Right lobe of liver (tissue), 6 donors: Measurements from ENCODE around the gene ZNF692. TPM values are rescaled to one million over a fixed set of nuclear protein-coding genes. Genes with fewer than 3 reads are reported as not detected.
"Not testable (repeated sequence)": the region's sequence is repeated elsewhere in the genome, so short reads cannot be mapped to it uniquely, and the experiment has no call there.

Experiments
- ATAC-seq, 4 donors: fragments of 200-7000 bp; cut with Tn5 transposase; one replicate each; pipeline ENCODE4 v1.9.1; 2020; ENCODE audit warnings: mild to moderate bottlenecking in 4 of 4, moderate library complexity in 4 of 4
- DNase-seq, 3 donors: peaks; one replicate each; pipeline ENCODE4 v3.0.0-alpha.2; 2020
- H3K27ac ChIP-seq, 3 donors: fragments of 200-600 bp; one replicate each; pipeline ENCODE4 v1.8.0; 2022
- H3K27me3 ChIP-seq, 2 donors: fragments of 200-600 bp; one replicate each; pipeline ENCODE4 v1.8.0; 2022
- H3K36me3 ChIP-seq, 4 donors: fragments of 200-600 bp; sonication (generic) in 1 of 4; one replicate each; pipeline versions ENCODE4 v1.5.1 to v1.8.0; 2017 to 2022; ENCODE audit warnings: control low read depth in 1 of 4
- H3K4me1 ChIP-seq, 4 donors: fragments of 200-600 bp; sonication (generic) in 1 of 4; one replicate each; pipeline versions ENCODE4 v1.5.1 to v1.8.0; 2017 to 2022; ENCODE audit warnings: control low read depth in 1 of 4
- H3K4me3 ChIP-seq, 3 donors: fragments of 200-600 bp; one replicate each; pipeline ENCODE4 v1.8.0; 2022
- H3K9me3 ChIP-seq, 4 donors: fragments of 200-600 bp; sonication (generic) in 1 of 4; one replicate each; pipeline versions ENCODE4 v1.5.1 to v1.8.0; 2017 to 2022; ENCODE audit warnings: control low read depth in 1 of 4
- POLR2A ChIP-seq: fragments of 450-650 bp; IDR thresholded peaks from one replicate; pipeline ENCODE4 v1.6.1; 2017; ENCODE audit warnings: antibody characterized with exemption, mild to moderate bottlenecking
- WGBS: methylation state at CpG from one replicate; pipeline ENCODE4 v1.1.6; 2018; ENCODE audit warnings: low coverage, low lambda C conversion rate; ENCODE audit not compliant: insufficient coverage; ENCODE audit errors: missing lambda C conversion rate; 5-methylcytosine and 5-hydroxymethylcytosine counted together
- intact Hi-C, 2 donors: fragments of 100-400 bp; cut with DNase I; formaldehyde crosslinking; loops; one replicate each; pipeline versions ENCODE4 v1.11.2 to v1.14.1; 2022
- total RNA-seq, 6 experiments: library from RNA; depleted of rRNA in 2 of 6; stranded (reverse); fragments of >200 nt in 2 of 6; fragmentation: NEBNext Ultra II Directional in 3 of 6; extraction: Animal tissue kit (Norgen Biotek cat#: 25700) in 3 of 6; gene quantifications; one replicate each; pipeline versions ENCODE4 v1.1.0 to v1.2.4, GENCODE V29; 2016 to 2023
- TF ChIP-seq, protein P1 (sequence below), 4 donors: fragments of 200-600 bp in 3 of 4; fragments of 450-650 bp in 1 of 4; IDR thresholded peaks; one replicate each; pipeline versions ENCODE4 v1.5.1 to v1.8.0; 2016 to 2022; ENCODE audit warnings: antibody characterized with exemption in 4 of 4, mild to moderate bottlenecking in 2 of 4
- donor health status: DM: no; HTN: yes; CAD: no.
- donor health status: DM: no; HTN: no; CAD: no.
- donor health status: DM: no; HTN: no; CAD: no.
- donor health status: DM: no; HTN: yes; CAD: no.
- donor health status: DM: no; HTN: yes; CAD: no.

Gene ZNF692
- total RNA-seq, 6 experiments from 2014 or later = 12.2 to 18.3 (median 16.7) TPM

DNA sequence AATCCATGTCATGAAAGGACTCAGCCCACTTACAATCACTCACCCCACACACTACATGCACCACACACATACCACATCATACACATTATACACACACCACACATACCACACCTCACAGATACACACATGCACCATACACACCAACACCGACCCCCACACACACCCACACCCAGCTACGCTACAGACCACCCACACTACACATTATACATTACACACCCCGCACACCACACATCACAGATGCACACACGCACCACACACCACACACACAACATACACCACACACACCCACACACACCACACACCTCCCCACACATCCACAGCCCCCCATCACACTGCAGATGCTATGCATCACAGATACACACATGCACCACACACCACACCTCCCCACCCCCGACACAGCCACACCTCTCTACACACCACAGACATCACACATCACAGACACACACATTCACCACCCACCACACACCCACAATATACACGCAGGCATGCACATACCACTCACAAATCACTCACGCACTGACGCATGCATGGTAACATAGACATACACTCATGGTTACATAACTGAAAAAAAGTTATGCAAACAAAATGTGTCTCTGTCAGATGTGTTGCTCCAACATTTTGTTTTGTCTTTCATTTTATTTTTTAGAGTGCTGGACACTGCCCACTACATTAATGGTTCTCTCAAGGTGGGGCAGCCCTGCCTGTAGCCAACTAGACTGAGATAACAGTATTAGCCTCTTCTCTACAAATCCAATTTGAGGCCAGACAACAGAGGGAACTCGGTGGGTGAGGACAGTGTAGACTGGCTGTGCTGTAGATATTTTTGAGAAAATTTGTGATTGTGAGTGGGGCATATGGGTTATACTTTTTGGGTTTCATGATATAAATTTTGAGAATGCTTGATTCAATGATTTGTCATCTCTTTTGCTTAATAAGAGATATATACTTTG is 31.9 kb upstream of the ZNF692 start:
- Histone ChIP-seq H3K36me3 (no peaks in the 10 kb centered on the region), H3K4me3 (no peak overlapping the region), H3K4me1 (no peaks in the 10 kb centered on the region), H3K27me3 (no peaks in the 10 kb centered on the region), H3K9me3 (no peaks in the 10 kb centered on the region), H3K27ac (no peak overlapping the region)
- TF ChIP-seq POLR2A = no peak
- TF ChIP-seq, protein P1, sequence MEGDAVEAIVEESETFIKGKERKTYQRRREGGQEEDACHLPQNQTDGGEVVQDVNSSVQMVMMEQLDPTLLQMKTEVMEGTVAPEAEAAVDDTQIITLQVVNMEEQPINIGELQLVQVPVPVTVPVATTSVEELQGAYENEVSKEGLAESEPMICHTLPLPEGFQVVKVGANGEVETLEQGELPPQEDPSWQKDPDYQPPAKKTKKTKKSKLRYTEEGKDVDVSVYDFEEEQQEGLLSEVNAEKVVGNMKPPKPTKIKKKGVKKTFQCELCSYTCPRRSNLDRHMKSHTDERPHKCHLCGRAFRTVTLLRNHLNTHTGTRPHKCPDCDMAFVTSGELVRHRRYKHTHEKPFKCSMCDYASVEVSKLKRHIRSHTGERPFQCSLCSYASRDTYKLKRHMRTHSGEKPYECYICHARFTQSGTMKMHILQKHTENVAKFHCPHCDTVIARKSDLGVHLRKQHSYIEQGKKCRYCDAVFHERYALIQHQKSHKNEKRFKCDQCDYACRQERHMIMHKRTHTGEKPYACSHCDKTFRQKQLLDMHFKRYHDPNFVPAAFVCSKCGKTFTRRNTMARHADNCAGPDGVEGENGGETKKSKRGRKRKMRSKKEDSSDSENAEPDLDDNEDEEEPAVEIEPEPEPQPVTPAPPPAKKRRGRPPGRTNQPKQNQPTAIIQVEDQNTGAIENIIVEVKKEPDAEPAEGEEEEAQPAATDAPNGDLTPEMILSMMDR (IDR thresholded peaks at IDR 0.05) = no peak
- ATAC-seq (no peak), DNase-seq (no peak)
- 87% methylated on average over 7 of the region's 9 CpGs for WGBS
- intact Hi-C loops = no loop called here

DNA sequence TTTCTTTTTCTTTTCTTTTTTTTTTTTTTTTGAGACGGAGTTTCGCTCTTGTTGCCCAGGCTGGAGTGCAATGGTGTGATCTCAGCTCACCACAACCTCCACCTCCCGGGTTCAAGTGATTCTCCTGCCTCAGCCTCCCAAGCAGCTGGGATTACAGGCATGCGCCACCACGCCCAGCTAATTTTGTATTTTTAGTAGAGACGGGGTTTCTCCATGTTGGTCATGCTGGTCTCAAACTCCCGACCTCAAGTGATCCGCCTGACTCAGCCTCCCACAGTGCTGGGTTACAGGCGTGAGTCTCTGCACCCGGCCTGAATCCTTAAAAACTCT is 31.0 kb upstream of the ZNF692 start:
- intact Hi-C loops, H3K4me1 ChIP-seq, DNase-seq, ATAC-seq, H3K36me3 ChIP-seq, H3K27me3 ChIP-seq, H3K27ac ChIP-seq, H3K9me3 ChIP-seq, H3K4me3 ChIP-seq: not testable (repeated sequence)
- 74% methylated on average over 9 of the region's 10 CpGs for WGBS

DNA sequence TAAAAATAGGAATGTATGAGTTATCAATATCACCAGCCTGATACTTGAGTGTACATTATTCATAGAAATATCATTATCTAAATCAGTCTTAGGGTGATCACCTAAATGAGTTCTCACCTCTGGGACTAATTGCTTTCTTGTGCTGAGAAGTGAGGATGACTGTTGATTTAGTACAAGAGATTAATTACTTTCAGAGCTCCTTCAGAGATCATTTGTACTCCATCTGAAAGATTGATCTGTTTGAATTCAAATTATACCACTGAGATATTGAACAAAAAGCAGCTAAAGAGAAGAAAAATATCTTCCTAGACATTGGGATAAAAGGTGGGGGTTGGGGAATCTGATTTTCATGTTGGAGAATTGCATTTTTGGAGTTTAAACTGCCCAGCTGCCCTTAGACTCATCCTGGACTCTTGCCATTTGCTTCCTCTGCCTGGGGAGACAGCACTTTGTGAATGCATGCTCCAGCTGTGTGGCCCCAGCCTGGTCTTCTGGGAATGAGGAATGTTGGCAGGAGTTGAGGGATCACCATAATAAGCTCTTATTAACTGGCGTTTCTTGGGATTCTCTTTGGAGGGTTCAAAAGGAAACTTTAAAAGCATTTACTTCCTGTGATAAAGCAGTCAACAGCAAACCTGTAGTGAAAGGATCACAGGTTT is 27.5 kb upstream of the ZNF692 start:
- 8% methylated on average over 1 of the region's 1 CpG for WGBS
- no peaks in the 10 kb centered on the region for H3K9me3 ChIP-seq
- no peaks in the 10 kb centered on the region for H3K4me1 ChIP-seq
- no peaks in the 10 kb centered on the region for H3K27me3 ChIP-seq
- no peak overlapping the region for H3K4me3 ChIP-seq
- H3K36me3 ChIP-seq = no peaks in the 10 kb centered on the region
- TF ChIP-seq, protein P1 (IDR thresholded peaks at IDR 0.05) = no peak
- no peak for TF ChIP-seq POLR2A
- DNase-seq (no peak), ATAC-seq (no peak)
- no peak overlapping the region for H3K27ac ChIP-seq
- intact Hi-C loops = no loop called here

DNA sequence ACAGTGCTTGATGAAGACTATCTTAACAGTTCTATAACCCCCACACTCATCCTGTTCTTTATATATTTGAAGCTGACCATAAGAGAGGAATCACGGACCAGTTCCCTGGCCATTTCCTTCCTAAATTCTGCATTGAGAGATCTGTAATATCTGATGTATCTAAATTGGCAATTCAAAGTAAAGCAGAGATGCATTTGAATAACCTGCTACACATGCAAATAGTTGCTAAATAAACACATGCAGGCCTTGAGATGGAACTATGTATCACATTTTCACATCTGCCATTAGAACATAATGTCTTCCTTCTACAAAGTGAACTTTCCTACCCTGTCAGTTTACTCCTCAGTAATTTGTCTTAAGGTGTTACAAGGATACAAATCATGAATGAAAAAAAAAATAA is 26.8 kb upstream of the ZNF692 start:
- Histone ChIP-seq H3K27me3 (no peaks in the 10 kb centered on the region), H3K27ac (no peak overlapping the region), H3K36me3 (no peaks in the 10 kb centered on the region), H3K4me3 (no peak overlapping the region), H3K4me1 (no peaks in the 10 kb centered on the region), H3K9me3 (no peaks in the 10 kb centered on the region)
- TF ChIP-seq, protein P1 (IDR thresholded peaks at IDR 0.05) = no peak
- no peak for TF ChIP-seq POLR2A
- WGBS = 70% methylated on average over 1 of the region's 1 CpG
- intact Hi-C loops = no loop called here
- no peak for DNase-seq
- ATAC-seq = no peak

DNA sequence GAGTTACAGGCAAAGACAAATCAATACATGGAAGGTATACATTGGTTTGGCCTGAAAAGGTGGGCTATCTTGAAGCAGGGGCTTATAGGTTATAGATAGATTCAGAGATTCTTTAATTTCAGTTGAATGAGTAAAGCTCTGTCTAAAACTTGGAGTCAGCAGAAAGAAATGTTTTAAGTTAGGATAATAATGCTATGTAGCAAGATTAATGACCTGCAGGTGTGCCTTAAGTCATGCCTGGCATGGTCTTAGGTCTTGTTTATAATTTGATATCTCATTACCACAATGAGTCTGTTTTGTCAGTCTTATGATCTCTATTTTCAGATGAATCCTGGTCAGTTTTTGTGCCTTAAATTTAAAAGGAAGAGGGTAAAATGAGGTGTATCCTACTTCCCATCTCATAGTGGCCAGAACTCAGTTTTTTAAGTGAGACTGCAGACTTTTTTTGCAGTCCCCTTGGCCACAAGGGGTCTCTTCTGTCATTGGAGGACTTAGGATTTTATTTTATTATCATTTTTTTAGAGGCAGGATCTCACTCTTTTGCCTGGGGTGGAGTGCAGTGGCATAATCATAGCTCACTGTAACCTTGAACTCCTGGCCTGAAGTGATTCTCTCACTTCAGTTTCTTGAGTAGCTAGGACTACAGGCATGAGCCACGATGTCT is 25.9 kb upstream of the ZNF692 start:
- intact Hi-C loops = no loop called here
- Histone ChIP-seq H3K36me3 (no peaks in the 10 kb centered on the region), H3K4me3 (no peak overlapping the region), H3K9me3 (no peaks in the 10 kb centered on the region), H3K27me3 (no peaks in the 10 kb centered on the region), H3K27ac (no peak overlapping the region), H3K4me1 (no peaks in the 10 kb centered on the region)
- WGBS = 27% methylated on average over 1 of the region's 1 CpG
- DNase-seq = no peak
- TF ChIP-seq, protein P1 (IDR thresholded peaks at IDR 0.05) = no peak
- no peak for TF ChIP-seq POLR2A
- no peak for ATAC-seq

DNA sequence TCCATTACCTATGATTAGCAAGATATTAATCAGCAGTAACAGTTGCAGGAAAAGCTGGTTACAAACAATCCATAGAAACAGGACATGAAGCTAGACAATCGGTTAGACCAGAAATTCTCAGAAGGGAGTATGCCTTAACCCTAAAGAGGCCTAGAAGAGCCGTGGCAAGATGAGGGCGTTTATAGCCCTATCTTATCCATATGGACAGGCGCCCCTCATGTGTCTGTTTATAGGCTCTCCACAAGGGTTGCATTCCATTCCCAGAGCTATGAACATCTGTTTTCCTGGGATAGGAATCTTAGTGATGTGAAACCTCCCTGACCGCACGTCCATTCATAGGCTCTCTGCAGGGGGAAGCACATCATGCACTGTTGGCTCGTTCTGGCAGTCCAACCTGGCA is 23.5 kb upstream of the ZNF692 start:
- H3K4me3 ChIP-seq, H3K9me3 ChIP-seq, H3K27me3 ChIP-seq, H3K4me1 ChIP-seq, DNase-seq, ATAC-seq, intact Hi-C loops, H3K36me3 ChIP-seq, H3K27ac ChIP-seq: not testable (repeated sequence)
- 79% methylated on average over 6 of the region's 7 CpGs for WGBS
